ENCODE results near the gene EIPR1. TPM values are rescaled to one million over a fixed set of nuclear protein-coding genes. Genes with fewer than 3 reads are reported as not detected.

Gene EIPR1
- total and polyA plus RNA-seq, 2 of the 4 experiments (the other 2 are of a cell fraction): 46.5 to 67.4 TPM

DNA sequence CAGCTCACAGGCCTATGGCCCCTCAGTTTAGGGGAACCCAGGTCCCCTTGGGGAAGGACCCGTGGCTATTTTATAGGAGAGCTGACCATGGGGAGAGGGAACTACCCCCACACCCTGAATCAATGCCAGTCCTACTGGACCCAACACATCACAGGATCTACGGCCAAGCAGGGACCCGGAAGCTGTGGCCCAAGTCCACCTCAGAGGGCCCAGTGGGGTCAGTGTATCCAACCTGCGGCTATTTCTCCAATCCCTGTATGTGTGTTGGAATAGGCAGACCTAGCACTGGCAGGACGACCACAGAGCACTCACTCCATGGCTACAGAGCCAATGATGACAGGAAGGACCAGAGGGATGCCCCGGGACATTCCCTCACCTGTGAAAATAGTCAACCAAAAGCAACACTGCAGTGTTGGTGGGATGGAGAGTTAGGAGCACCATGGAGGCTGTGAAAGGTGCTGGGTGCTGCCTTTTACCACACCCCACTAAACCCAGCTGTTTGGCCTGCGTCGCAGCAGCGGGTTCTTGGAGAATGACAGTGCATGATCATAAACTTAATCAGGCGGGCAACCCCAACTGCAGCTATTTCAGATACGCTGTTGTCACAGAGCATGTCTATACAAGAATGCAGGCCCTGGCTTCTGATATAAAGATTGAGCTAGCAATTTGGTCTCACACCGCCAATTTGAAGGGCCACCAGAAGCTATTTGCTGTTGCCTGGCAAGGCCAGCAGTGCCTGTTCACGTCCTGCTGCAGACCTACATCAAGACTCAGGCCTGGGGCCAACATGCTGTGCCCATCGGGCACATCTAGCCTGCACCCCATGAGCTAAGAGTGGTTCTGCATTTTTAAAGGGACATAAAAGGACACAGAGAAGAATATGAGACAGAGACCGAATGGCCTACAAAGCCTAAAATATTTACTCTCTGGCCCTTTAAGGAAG is 110.4 kb downstream of the EIPR1 start (continued):
- TF ChIP-seq SMC3 (IDR thresholded peaks at IDR 0.05; ENCODE audit: low read depth, low read length) (no peak), POLR2A (IDR thresholded peaks at IDR 0.05; ENCODE audit: low read depth, low read length) (no peak)

DNA sequence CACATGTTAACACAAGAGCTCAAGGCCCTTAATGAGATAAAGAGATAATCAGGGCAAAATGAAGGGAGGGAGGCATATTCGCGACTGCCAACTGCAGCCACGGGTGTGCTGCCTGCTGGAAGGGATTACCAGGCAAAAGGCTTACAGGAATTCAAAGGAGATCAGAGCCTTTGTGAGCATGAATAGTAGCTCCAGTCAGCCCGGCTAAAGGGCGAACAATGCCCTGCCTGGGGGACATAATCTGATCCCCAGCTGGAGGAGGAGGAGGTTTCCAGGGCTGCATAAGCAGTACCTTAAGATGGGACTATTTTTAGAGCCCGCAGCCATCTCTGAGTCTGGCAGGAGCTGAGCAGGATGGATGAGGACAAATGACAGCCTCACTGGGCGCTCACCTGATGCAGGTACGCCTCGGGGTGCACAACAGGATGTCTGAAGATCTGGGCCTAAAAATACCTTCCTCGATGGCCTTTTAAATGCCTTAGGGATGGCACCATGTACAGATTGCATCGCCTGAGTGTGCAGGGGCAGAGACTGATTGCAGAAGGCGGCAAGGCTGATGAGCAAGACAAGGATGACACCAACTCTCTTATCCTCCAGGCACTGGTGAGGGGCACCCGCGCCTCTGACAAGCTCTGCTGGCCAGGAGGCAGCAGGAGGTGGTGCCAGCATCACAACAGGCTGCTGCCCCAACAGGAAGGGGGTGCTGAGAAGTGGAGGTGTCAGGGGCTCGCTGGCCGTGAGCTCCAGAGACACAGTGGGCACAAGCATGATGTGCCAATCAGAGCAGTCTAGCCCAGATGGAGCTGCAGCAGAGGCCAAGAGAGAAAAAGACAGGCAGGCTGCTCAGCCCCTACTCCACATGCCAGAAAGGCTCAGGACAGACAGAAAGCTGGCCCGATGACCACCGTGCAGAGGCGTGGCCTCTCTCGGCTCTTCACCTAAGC is 111.4 kb downstream of the EIPR1 start:
- Histone ChIP-seq H4K91ac (ENCODE audit: insufficient read depth, low read depth, low read length) (no peak overlapping the region), H3K9me3 (ENCODE audit: control insufficient read depth, insufficient read depth, low read length) (0 out of 2 replicates have a peak, but pooled peaks cover 2% of the 10 kb centered on the region), H3K4me1 (ENCODE audit: control insufficient read depth, insufficient read depth, low read length) (no peaks in the 10 kb centered on the region), H3K27ac (ENCODE audit: insufficient read depth, low read length) (no peak overlapping the region), H3K36me3 (ENCODE audit: control insufficient read depth, insufficient read depth, low read length) (no peaks in the 10 kb centered on the region), H4K20me1 (ENCODE audit: insufficient read depth, low read length) (no peaks in the 10 kb centered on the region; the same call in 1 of the 2 replicates), H2BK120ac (ENCODE audit: low read depth, low read length) (no peak overlapping the region), H3K23ac (ENCODE audit: low read depth, low read length) (no peak overlapping the region), H4K5ac (ENCODE audit: low read depth, low read length) (no peak overlapping the region), H3K14ac (replicated peaks; ENCODE audit: low read depth, low read length) (no peak overlapping the region), H3K18ac (ENCODE audit: low read depth, low read length) (no peak overlapping the region), H3K27me3 (ENCODE audit: control insufficient read depth, insufficient read depth, low read length) (no peaks in the 10 kb centered on the region), H2AFZ (replicated peaks; ENCODE audit: low read length, poor library complexity) (no peak overlapping the region), H2AK5ac (ENCODE audit: low read depth, low read length) (no peak overlapping the region), H2BK15ac (ENCODE audit: low read depth, low read length) (no peak overlapping the region), H3K4ac (ENCODE audit: low read depth, low read length) (no peak overlapping the region), H3K4me2 (ENCODE audit: low read depth, low read length) (no peak overlapping the region), H3K79me1 (ENCODE audit: low read depth in 1 of 2, low read length in 2 of 2) (peaks cover 7 to 8% of the 10 kb centered on the region in 2 experiments; a peak in 3 of 4 replicates), H2BK5ac (ENCODE audit: low read depth, low read length, poor library complexity, severe bottlenecking) (no peak overlapping the region), H2BK20ac (ENCODE audit: low read depth, low read length) (no peak overlapping the region), H3K56ac (ENCODE audit: extremely low read depth, insufficient read depth, low read length) (no peak overlapping the region), H4K8ac (ENCODE audit: low read depth in 2 of 2, low read length in 2 of 2) (no peak overlapping the region), H3K9ac (ENCODE audit: low read depth, low read length) (no peak overlapping the region), H2AK9ac (replicated peaks; ENCODE audit: low read depth, low read length, poor library complexity) (no peak overlapping the region), H3K4me3 (ENCODE audit: insufficient read depth, low read depth, low read length) (no peak overlapping the region), H3K9me1 (ENCODE audit: insufficient read depth, low read length) (peaks cover 6% of the 10 kb centered on the region; the same call in 1 of the 2 replicates)
- ChIA-PET POLR2A (ENCODE audit: unreplicated experiment) (no interaction called here), CTCF (no interaction called here)
- DNase-seq (no peak), ATAC-seq (ENCODE audit: low read depth) (no peak)
- in situ Hi-C loops (cut with MboI; ENCODE audit: low sequenced_read_pairs): no loop called here
- dilution Hi-C loops (cut with HindIII; ENCODE audit: low sequenced_read_pairs, unreplicated experiment): no loop called here
- no TSS peak for BruUV-seq (replicated peaks)
- intact Hi-C loops (cut with micrococcal nuclease): no loop called here
- 77% methylated on average over 13 of the region's 20 CpGs; no CpG with 5 or more reads in 1 of the 2 experiments for WGBS, 2 experiments (ENCODE audit: extremely low coverage in 2 of 2, insufficient read length in 1 of 2)
- TF ChIP-seq, protein P1, sequence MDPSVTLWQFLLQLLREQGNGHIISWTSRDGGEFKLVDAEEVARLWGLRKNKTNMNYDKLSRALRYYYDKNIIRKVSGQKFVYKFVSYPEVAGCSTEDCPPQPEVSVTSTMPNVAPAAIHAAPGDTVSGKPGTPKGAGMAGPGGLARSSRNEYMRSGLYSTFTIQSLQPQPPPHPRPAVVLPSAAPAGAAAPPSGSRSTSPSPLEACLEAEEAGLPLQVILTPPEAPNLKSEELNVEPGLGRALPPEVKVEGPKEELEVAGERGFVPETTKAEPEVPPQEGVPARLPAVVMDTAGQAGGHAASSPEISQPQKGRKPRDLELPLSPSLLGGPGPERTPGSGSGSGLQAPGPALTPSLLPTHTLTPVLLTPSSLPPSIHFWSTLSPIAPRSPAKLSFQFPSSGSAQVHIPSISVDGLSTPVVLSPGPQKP (IDR thresholded peaks at IDR 0.05; ENCODE audit: borderline replicate concordance, low read depth, low read length): no peak
- no peak for TF ChIP-seq RFX5 (IDR thresholded peaks at IDR 0.05; ENCODE audit: low read depth, low read length)
- no peak for TF ChIP-seq SMC3 (IDR thresholded peaks at IDR 0.05; ENCODE audit: low read depth, low read length)
- TF ChIP-seq FOS (IDR thresholded peaks at IDR 0.05; ENCODE audit: low read depth, low read length): no peak
- TF ChIP-seq BHLHE40 (IDR thresholded peaks at IDR 0.05; ENCODE audit: low read depth, low read length): no peak
- no peak for TF ChIP-seq POLR2A (IDR thresholded peaks at IDR 0.05; ENCODE audit: low read depth, low read length)
- TF ChIP-seq CEBPB (IDR thresholded peaks at IDR 0.05; ENCODE audit: low read depth, low read length): no peak
- TF ChIP-seq, protein P2, sequence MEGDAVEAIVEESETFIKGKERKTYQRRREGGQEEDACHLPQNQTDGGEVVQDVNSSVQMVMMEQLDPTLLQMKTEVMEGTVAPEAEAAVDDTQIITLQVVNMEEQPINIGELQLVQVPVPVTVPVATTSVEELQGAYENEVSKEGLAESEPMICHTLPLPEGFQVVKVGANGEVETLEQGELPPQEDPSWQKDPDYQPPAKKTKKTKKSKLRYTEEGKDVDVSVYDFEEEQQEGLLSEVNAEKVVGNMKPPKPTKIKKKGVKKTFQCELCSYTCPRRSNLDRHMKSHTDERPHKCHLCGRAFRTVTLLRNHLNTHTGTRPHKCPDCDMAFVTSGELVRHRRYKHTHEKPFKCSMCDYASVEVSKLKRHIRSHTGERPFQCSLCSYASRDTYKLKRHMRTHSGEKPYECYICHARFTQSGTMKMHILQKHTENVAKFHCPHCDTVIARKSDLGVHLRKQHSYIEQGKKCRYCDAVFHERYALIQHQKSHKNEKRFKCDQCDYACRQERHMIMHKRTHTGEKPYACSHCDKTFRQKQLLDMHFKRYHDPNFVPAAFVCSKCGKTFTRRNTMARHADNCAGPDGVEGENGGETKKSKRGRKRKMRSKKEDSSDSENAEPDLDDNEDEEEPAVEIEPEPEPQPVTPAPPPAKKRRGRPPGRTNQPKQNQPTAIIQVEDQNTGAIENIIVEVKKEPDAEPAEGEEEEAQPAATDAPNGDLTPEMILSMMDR (conservative IDR thresholded peaks at IDR 0.05; ENCODE audit: low read depth, low read length): no peak
- no peak for TF ChIP-seq MXI1 (IDR thresholded peaks at IDR 0.05; ENCODE audit: borderline replicate concordance, low read depth, low read length)
- no peak for TF ChIP-seq RAD21 (IDR thresholded peaks at IDR 0.05; ENCODE audit: low read length)

Data from IMR-90 (cell line).